ENCODE results near the gene KPNA2.
"Not testable (repeated sequence)": the region's sequence is repeated elsewhere in the genome, so short reads cannot be mapped to it uniquely, and the experiment has no call there.

Gene KPNA2

GRCh38 chr17:67995570-67996263 is 39.8 kb upstream of the KPNA2 start:
- TF ChIP-seq, protein P1, sequence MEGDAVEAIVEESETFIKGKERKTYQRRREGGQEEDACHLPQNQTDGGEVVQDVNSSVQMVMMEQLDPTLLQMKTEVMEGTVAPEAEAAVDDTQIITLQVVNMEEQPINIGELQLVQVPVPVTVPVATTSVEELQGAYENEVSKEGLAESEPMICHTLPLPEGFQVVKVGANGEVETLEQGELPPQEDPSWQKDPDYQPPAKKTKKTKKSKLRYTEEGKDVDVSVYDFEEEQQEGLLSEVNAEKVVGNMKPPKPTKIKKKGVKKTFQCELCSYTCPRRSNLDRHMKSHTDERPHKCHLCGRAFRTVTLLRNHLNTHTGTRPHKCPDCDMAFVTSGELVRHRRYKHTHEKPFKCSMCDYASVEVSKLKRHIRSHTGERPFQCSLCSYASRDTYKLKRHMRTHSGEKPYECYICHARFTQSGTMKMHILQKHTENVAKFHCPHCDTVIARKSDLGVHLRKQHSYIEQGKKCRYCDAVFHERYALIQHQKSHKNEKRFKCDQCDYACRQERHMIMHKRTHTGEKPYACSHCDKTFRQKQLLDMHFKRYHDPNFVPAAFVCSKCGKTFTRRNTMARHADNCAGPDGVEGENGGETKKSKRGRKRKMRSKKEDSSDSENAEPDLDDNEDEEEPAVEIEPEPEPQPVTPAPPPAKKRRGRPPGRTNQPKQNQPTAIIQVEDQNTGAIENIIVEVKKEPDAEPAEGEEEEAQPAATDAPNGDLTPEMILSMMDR (conservative IDR thresholded peaks at IDR 0.05; ENCODE audit: low read depth, low read length) = no peak
- DNase-seq (ENCODE audit: low read depth) = no peak

DNA sequence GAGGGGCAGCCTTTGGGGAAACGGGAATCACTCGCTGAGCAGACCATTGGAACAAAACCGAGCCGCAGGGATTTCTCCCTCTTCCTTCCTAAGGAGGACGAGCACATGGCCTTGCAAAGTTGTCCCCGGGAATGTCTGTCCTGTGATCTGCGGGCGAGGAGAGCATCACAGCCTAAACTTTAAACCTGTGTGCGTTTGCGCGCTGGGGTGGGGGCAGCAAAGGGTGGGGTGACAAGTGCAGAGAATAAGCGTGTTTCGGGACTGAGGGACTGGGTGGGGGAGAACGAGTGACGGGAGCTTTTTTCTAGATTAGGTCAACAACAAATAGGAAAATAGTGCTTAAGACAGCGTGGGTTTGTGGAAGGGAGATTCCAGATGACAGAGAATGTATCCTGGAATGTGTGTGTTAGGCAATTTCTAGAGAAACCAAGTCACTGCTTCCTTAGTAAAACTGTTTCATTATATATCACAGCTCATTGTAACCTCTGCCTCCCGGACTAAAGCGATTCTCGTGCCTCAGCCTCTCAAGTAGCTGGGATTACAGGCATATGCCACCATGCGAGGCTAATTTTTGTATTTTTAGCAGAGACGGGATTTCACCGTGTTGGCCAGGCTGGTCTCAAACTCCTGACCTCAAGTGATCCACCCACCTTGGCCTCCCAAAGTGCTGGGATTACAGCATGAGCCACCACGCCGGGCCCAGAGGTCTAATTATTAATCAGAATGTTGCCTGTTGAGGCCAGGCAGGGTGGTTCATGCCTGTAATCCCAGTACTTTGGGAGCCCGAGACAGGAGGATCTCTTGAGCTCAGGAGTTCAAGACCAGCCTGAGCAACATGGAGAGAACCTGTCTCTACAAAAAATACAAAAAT is 39.0 kb upstream of the KPNA2 start, which contains the start of gene C17orf58:
Gene C17orf58, minus strand, starts transcription at position 169 of the 871 bp plus-strand sequence. CDS start 271 bp downstream, outside the sequence.
- not testable (repeated sequence) for DNase-seq (ENCODE audit: low read depth)
- H3K4me3 ChIP-seq (ENCODE audit: low read length) = peak within 1 kb of the TSS; percentile 62

More at GRCh38 chr17:67995570-67996263, 39.8 kb upstream of the KPNA2 start:
- H3K4me3 ChIP-seq (ENCODE audit: low read length) = peak overlapping the region; percentile 62

DNA sequence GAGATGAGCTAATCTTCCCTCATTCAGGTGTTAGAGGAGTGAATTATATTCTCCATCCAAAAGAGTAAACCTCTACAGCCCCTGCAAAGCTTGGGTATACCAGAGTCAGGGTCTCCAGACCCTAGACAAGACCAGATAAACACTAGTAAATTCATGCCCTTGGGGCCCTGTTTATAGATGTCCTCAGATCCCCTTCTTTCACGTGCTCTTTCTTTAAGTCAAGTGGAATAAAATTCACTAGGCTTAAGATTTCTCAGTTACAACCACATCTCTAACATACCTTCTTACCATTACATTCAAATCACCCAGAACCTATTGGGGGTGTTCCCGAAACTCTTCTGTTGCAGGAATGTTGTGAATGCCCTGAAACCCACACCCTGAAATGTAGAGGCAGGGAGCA is 37.1 kb upstream of the KPNA2 start:
- H3K4me3 ChIP-seq (ENCODE audit: low read length) = no peak overlapping the region
- DNase-seq (ENCODE audit: low read depth) = no peak
- TF ChIP-seq, protein P1 (conservative IDR thresholded peaks at IDR 0.05; ENCODE audit: low read depth, low read length) = no peak

GRCh38 chr17:67999291-67999911 is 36.1 kb upstream of the KPNA2 start:
- TF ChIP-seq, protein P1 (conservative IDR thresholded peaks at IDR 0.05; ENCODE audit: low read depth, low read length) = no peak
- DNase-seq (ENCODE audit: low read depth) = no peak
- no peak overlapping the region for H3K4me3 ChIP-seq (ENCODE audit: low read length)

GRCh38 chr17:68004201-68004600 is 31.3 kb upstream of the KPNA2 start:
- H3K4me3 ChIP-seq (ENCODE audit: low read length) = no peak overlapping the region
- TF ChIP-seq, protein P1 (conservative IDR thresholded peaks at IDR 0.05; ENCODE audit: low read depth, low read length) = no peak
- DNase-seq (ENCODE audit: low read depth) = no peak

DNA sequence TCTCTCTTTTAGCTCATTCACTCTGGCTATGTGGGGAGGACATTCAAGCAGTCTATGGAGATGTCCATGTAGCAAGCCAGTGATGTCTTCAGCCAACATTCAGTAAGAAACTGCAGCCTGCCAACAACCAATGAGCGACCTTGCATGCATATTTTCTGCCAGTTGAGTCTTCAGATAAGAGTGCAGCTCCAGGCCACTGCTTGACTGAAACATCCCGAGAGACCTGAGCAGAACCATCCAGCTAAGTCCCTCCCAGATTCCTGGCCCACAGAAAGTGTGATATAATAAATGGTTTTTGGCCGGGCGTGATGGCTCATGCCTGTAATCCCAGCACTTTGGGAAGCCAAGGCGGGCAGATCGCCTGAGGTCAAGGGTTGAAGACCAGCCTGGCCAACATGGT is 28.7 kb upstream of the KPNA2 start:
- TF ChIP-seq, protein P1 (conservative IDR thresholded peaks at IDR 0.05; ENCODE audit: low read depth, low read length) = no peak
- DNase-seq (ENCODE audit: low read depth) = no peak
- H3K4me3 ChIP-seq (ENCODE audit: low read length) = no peak overlapping the region

GRCh38 chr17:68011199-68011665 is 24.3 kb upstream of the KPNA2 start:
- DNase-seq (ENCODE audit: low read depth) = no peak
- TF ChIP-seq, protein P1 (conservative IDR thresholded peaks at IDR 0.05; ENCODE audit: low read depth, low read length) = peak; percentile 73
- no peak overlapping the region for H3K4me3 ChIP-seq (ENCODE audit: low read length)

All from retinal pigment epithelial cell (primary cell).